Suppressor macrophage treated with lipopolysaccharide for 4 hours (primary cell): Measurements from ENCODE around the gene NDUFS7.
A peak's percentile ranks its signal among the peaks of the same experiment; 100 is the strongest.

Experiments used
- DNase-seq: peaks from one replicate; pipeline ENCODE4 v3.0.0-alpha.2; 2020

The NDUFS7 gene

GRCh38 chr19:1365319-1366269 lies 18.1 kb upstream of the NDUFS7 start:
- no peak for DNase-seq

GRCh38 chr19:1366296-1366695 lies 17.4 kb upstream of the NDUFS7 start:
- no peak for DNase-seq

GRCh38 chr19:1366899-1367870 lies 16.5 kb upstream of the NDUFS7 start:
- DNase-seq = peak; percentile 41

- no peak for DNase-seq
Measured at GRCh38 chr19:1369214-1369805, 14.4 kb upstream of the NDUFS7 start.

DNA sequence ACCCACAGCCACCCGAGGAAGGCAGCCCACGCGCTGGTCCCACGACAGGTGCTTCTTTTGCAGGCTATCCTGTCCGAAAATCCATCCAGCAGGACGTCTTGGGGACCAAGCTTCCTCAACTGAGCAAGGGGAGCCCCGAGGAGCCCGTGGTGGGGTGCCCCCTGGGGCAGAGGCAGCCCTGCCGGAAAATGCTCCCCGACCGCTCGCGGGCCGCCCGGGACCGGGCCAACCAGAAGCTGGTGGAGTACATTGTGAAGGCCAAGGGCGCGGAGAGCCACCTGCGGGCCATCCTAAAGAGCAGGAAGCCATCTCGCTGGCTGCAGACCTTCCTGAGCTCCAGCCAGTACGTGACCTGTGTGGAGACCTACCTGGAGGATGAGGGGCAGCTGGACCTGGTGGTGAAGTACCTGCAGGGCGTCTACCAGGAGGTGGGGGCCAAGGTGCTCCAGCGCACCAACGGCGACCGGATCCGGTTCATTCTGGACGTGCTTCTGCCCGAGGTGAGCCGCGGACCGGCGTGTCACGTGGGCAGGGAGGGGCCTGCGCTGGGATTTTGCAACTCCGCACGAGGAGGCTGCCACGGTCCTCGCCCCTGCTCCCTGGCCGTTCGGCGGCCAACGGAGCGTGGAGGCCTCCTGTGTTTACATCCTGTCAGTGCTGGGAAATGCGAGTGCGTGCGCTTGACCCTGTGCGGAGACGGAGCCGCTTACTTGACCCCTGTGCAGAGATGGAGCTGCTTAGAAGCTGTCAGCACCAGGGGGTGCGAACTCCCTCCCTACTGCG lies 12.9 kb upstream of the NDUFS7 start:
- DNase-seq = no peak

GRCh38 chr19:1373042-1373533 lies 10.6 kb upstream of the NDUFS7 start:
- no peak for DNase-seq

GRCh38 chr19:1373534-1374249 lies 10.0 kb upstream of the NDUFS7 start:
- no peak for DNase-seq

DNA sequence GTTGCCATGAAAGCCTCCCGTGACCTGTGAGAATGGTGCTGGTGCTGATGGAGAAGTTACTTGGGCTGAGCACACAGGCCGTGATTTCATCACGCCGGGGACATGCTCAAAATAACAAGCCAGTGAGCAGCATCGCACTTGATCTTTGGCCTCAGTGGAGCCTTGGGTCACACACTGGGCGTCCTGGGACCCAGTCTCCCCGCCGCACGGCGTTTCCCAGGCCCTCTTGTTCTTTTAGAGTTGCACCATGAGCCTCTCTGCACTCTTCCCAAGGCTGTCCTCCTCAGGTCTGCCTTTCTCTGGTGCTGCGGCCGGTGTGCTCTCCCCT lies 9.5 kb upstream of the NDUFS7 start:
- DNase-seq = no peak

- DNase-seq = no peak
Measured at GRCh38 chr19:1376415-1376805, 7.3 kb upstream of the NDUFS7 start.

DNA sequence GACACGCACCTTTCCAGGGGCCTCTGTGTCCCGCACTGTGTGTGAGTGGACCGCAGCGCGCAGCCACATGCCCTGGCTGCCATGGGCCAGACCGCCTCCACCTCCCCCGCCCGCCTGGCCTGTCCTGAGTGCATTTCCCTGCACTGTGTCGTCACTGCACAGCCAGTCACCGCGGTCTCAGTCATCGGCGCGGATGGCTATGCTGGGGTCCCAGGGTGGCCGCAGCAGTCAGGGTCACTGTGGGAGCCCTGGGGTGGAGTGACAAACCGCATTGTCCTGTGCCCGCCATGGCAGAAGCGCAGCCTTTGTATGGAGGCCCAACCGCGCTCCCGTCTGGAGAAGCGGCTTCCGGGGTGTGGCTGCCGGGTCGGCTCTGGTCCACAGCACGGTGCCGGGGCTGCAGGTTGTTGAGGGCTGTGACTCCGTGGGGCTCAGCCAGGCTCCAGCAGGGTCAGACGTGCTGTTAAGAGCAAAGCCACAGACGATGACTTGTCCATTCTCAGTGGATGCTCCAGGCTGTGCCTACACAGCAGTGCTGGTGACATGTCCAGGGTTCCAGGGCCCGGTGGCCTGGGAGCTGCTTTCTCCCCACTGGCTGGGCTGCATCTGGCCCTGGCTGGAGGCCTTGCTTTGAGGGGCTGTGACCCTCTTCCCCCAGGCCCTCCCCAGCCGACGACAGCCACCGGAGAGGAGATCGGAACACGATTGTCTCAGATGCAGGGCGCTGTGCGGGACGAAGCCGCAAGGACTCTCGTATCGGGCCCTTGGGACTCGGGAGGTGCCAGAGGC lies 6.3 kb upstream of the NDUFS7 start:
- DNase-seq = no peak

GRCh38 chr19:1377965-1378785 lies 5.5 kb upstream of the NDUFS7 start:
- DNase-seq = no peak

- no peak for DNase-seq
Measured at GRCh38 chr19:1379126-1379905, 4.4 kb upstream of the NDUFS7 start.

- no peak for DNase-seq
Measured at GRCh38 chr19:1379961-1380489, 3.7 kb upstream of the NDUFS7 start.

DNA sequence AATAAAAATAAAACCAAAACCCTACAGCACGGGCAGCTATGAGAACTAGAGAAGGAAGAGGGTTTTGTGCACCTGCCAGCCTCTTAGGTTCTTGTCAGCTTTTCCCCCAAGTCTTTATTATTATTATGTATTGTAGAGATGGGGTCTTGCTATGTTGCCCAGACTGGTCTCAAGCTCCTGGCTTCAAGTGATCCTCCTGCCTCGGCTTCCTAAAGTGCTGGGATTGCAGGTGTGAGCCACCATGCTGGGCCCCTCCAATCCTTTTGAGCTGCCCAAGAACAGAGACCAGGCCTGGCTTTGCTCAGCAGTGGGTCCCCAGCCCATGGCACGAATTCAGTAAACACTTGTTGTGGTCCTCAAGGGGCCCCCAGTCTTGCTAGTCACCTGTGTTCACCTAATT lies 1.5 kb upstream of the NDUFS7 start:
- DNase-seq = no peak

DNA sequence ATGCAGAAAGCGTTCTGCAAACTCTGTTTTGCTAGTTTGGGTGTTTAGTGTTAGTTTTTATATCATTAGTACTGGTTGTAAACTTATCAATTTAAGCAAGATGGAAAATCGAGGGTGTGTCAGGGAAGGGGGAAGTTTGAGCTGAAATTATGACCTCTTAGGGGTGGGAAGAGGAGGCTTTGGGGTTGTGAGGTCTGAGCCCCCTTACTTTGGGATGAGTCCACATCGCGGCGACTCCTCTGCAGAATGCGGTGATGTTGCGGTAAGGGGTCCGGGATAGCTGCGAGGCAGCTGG lies 743 bp upstream of the NDUFS7 start:
- no peak for DNase-seq

DNA sequence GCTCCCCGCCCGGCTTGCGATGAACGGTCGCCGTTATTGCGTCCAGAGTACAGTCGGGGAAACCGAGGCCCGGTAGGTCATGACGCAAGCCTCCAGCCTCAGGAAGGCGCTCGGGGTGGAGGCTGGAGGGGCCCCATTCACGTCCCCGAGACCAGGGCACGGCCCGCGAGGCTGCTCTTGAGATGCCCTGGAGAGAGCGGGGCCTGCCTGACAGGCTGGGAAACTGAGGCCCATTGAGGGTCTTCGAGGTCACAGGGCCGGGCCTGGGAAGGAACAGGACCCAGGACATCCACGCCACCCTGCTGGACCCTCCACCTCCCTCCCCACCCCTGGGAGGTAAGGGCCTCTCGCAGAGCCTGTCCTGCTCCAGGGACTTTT lies 367 bp downstream of the NDUFS7 start:
- no peak for DNase-seq

DNA sequence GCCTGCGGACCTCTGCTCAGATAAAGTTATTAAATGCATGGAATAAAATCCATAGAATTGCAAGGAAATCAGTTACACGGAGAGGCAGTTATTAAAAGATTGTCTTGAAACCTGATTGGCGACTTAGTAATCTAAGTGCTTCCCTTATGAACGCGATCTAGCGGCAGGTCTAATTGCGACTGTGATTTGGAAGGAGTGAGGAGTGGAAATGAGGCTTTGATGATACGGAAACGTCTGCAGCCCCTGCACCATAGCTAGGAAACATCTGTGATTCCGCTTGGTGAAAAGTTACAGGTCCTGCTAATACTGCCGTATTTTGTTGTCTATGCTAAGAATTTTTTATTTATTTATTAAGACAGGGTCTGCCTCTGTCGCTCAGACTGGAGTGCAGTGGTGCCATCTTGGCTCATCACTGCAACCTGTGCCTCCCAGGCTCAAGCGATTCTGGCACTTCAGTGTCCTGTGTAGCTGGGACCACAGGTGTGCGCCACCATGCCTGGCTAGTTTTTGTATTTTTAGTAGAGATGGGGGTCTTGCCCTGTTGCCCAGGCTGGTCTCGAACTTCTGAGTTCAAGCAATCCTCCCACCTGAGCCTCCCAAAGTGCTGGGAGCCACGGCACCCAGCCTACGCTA lies 887 bp downstream of the NDUFS7 start:
- DNase-seq = no peak

DNA sequence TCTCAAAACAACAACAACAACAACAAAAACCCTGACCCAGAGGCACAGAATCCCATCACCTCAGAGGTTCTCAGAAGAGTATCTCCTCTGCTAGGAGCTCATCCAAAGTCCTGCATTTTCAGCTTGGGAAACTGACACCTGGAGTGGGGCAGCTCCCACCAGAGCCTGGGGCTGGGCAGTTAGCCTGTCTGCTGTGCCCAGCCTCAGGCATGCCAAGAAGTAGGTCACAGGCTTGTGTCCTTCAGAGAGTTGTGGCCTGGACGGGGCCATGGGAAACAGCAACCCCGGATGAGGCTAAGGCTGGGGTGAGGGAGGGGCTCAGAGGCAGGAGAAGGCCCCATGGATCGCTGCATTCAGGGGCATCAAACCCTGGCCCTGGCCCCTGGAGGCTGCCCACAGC lies 2.1 kb downstream of the NDUFS7 start:
- DNase-seq = no peak
